Upper lobe of left lung (tissue), 6 donors: ENCODE measurements around the gene MAB21L4. TPM values are rescaled to one million over a fixed set of nuclear protein-coding genes. Genes with fewer than 3 reads are reported as not detected.
A peak's percentile ranks its signal among the peaks of the same experiment; 100 is the strongest.

ENCODE experiments used
- ATAC-seq, 2 donors: fragments of 200-7000 bp; cut with Tn5 transposase; one replicate each; pipeline ENCODE4 v1.9.1; 2022; ENCODE audit warnings: mild to moderate bottlenecking in 2 of 2, moderate library complexity in 2 of 2; ENCODE audit not compliant: low FRiP score in 2 of 2
- DNase-seq, 2 donors: peaks; one replicate each; pipeline ENCODE4 v3.0.0-alpha.2; 2019 to 2020
- H3K27ac ChIP-seq, 4 donors: fragments of 200-600 bp; sonication (generic); one replicate each; pipeline ENCODE4 v1.5.1; 2016 to 2019
- H3K27me3 ChIP-seq, 4 donors: fragments of 200-600 bp; sonication (generic); one replicate each; pipeline ENCODE4 v1.5.1; 2017 to 2019
- H3K36me3 ChIP-seq, 4 donors: fragments of 200-600 bp; sonication (generic); one replicate each; pipeline ENCODE4 v1.5.1; 2016 to 2019
- H3K4me1 ChIP-seq, 4 donors: fragments of 200-600 bp; sonication (generic); one replicate each; pipeline ENCODE4 v1.5.1; 2018 to 2019
- H3K4me3 ChIP-seq, 4 donors: fragments of 200-600 bp; sonication (generic); one replicate each; pipeline ENCODE4 v1.5.1; 2017 to 2019; ENCODE audit warnings: mild to moderate bottlenecking in 2 of 4, moderate library complexity in 1 of 4
- H3K9me3 ChIP-seq, 4 donors: fragments of 200-600 bp; sonication (generic); one replicate each; pipeline ENCODE4 v1.5.1; 2018 to 2019
- CTCF ChIP-seq, 6 experiments: fragments of 450-650 bp in 4 of 6; fragments of 200-600 bp in 2 of 6; sonication (generic) in 2 of 6; IDR thresholded peaks; one replicate each; pipeline ENCODE4 v1.5.1; 2016 to 2019; ENCODE audit warnings: antibody characterized with exemption in 6 of 6
- EP300 ChIP-seq, 4 donors: sonication (generic); formaldehyde crosslinking; IDR thresholded peaks; one replicate each; pipeline ENCODE4 v1.5.1; 2017; ENCODE audit warnings: antibody characterized with exemption in 4 of 4, control low read depth in 2 of 4
- POLR2A ChIP-seq, 4 donors: fragments of 450-650 bp; IDR thresholded peaks; one replicate each; pipeline ENCODE4 v1.5.1; 2016 to 2017; ENCODE audit warnings: antibody characterized with exemption in 4 of 4, mild to moderate bottlenecking in 2 of 4
- POLR2AphosphoS5 ChIP-seq, 2 donors: sonication (generic); formaldehyde crosslinking; IDR thresholded peaks; one replicate each; pipeline ENCODE4 v1.5.1; 2017; ENCODE audit warnings: antibody characterized with exemption in 2 of 2
- WGBS, 2 donors: methylation state at CpG; one replicate each; pipeline ENCODE4 v1.1.5; 2017 to 2018; 5-methylcytosine and 5-hydroxymethylcytosine counted together
- total RNA-seq, 6 donors: library from RNA; depleted of rRNA in 4 of 6; stranded (reverse); fragments of >200 nt in 4 of 6; gene quantifications; one replicate each; pipeline versions ENCODE4 v1.1.0 to v1.2.1, GENCODE V29; 2016 to 2021
- donor health status: DM: no; HTN: no; CAD: no; lungs with moderate emphysema.
- donor health status: DM: no; HTN: yes; CAD: no; lungs with severe emphysema.

MAB21L4 gene
- total RNA-seq, 6 donors from 2014 or later: 11.5 to 117 (median 29.0) TPM

DNA sequence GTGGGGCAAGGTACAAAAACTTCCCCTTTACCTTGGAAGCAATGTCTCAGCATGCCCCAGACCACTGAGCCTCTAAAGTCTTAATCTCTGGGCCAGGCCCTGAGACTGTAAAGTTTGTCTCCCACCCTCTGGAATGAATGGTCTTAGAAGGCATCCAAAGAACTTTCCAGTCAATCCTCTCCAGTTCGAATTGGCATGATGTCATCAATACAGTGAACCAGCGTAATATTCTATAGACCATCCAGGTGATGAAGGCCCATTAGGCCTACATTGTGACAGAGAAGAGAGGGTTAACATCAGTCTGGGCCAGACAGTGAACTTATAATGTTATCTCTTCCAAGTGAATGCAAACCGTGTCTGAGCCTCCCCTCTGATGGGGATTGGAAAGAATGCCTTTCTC lies 11.2 kb downstream of the MAB21L4 start:
- no peak overlapping the region for H3K27ac ChIP-seq
- H3K27me3 ChIP-seq: no peaks in the 10 kb centered on the region
- no peak for TF ChIP-seq CTCF (IDR thresholded peaks at IDR 0.05)
- no peak for TF ChIP-seq EP300 (IDR thresholded peaks at IDR 0.05)
- no peak for ATAC-seq
- no peaks in the 10 kb centered on the region for H3K4me1 ChIP-seq
- H3K9me3 ChIP-seq: no peaks in the 10 kb centered on the region
- DNase-seq: no peak
- no peak overlapping the region for H3K4me3 ChIP-seq
- H3K36me3 ChIP-seq: no peaks in the 10 kb centered on the region
- 72 to 81% methylated on average over 3 of the region's 3 CpGs for WGBS, 2 donors

- no peaks in the 10 kb centered on the region for H3K36me3 ChIP-seq
- no peaks in the 10 kb centered on the region for H3K27me3 ChIP-seq
- no peaks in the 10 kb centered on the region for H3K9me3 ChIP-seq
- DNase-seq (no peak), ATAC-seq (no peak)
- H3K4me1 ChIP-seq: no peaks in the 10 kb centered on the region
- no peak overlapping the region for H3K4me3 ChIP-seq
- H3K27ac ChIP-seq: no peak overlapping the region
- TF ChIP-seq EP300 (IDR thresholded peaks at IDR 0.05) (no peak), CTCF (IDR thresholded peaks at IDR 0.05) (no peak), POLR2AphosphoS5 (IDR thresholded peaks at IDR 0.05) (no peak), POLR2A (IDR thresholded peaks at IDR 0.05) (no peak)
- 91 to 100% methylated on average over 2 of the region's 2 CpGs for WGBS, 2 donors
Observed at GRCh38 chr2:240884221-240884620, 11.7 kb downstream of the MAB21L4 start.

- 62 to 66% methylated on average over 6 of the region's 6 CpGs for WGBS, 2 donors
- TF ChIP-seq POLR2A (IDR thresholded peaks at IDR 0.05): no peak
- TF ChIP-seq POLR2AphosphoS5 (IDR thresholded peaks at IDR 0.05): no peak
- no peak for TF ChIP-seq CTCF (IDR thresholded peaks at IDR 0.05)
- no peak for TF ChIP-seq EP300 (IDR thresholded peaks at IDR 0.05)
- no peaks in the 10 kb centered on the region for H3K36me3 ChIP-seq
- H3K4me3 ChIP-seq: no peak overlapping the region
- DNase-seq (no peak), ATAC-seq (no peak)
- no peaks in the 10 kb centered on the region for H3K4me1 ChIP-seq
- H3K27ac ChIP-seq: no peak overlapping the region
- H3K9me3 ChIP-seq: no peaks in the 10 kb centered on the region
- H3K27me3 ChIP-seq: no peaks in the 10 kb centered on the region
Observed at GRCh38 chr2:240881913-240882312, 14.0 kb downstream of the MAB21L4 start.

DNA sequence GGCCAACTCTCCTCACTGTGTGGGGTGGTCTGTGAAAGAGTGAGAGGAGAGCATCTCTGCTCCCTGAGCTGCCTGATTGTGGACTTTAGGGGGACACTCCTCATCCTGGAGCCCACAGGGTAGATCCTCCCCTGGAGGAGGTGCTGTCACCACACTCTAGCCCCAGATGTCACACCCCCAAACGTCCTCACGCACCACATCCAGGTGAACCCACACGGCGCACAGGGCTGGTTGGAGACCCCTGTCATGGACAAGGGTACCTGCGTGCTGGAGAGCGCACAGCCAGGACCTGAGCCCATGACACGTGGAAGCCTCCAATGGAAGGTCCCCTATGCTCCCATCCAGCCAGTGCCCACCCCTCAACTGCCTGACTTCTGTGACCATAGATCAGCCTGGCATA lies 16.9 kb downstream of the MAB21L4 start:
- 68 to 71% methylated on average over 7 of the region's 7 CpGs for WGBS, 2 donors
- ATAC-seq: peak in 1 of 2 donors; percentile 1
- Histone ChIP-seq H3K27me3 (no peaks in the 10 kb centered on the region), H3K4me3 (no peak overlapping the region), H3K4me1 (no peaks in the 10 kb centered on the region), H3K36me3 (no peaks in the 10 kb centered on the region), H3K9me3 (no peaks in the 10 kb centered on the region), H3K27ac (no peak overlapping the region)
- TF ChIP-seq CTCF (IDR thresholded peaks at IDR 0.05): no peak
- TF ChIP-seq POLR2A (IDR thresholded peaks at IDR 0.05): no peak
- TF ChIP-seq EP300 (IDR thresholded peaks at IDR 0.05): no peak
- no peak for TF ChIP-seq POLR2AphosphoS5 (IDR thresholded peaks at IDR 0.05)
- peak in 1 of 2 donors; percentile 40 for DNase-seq

DNA sequence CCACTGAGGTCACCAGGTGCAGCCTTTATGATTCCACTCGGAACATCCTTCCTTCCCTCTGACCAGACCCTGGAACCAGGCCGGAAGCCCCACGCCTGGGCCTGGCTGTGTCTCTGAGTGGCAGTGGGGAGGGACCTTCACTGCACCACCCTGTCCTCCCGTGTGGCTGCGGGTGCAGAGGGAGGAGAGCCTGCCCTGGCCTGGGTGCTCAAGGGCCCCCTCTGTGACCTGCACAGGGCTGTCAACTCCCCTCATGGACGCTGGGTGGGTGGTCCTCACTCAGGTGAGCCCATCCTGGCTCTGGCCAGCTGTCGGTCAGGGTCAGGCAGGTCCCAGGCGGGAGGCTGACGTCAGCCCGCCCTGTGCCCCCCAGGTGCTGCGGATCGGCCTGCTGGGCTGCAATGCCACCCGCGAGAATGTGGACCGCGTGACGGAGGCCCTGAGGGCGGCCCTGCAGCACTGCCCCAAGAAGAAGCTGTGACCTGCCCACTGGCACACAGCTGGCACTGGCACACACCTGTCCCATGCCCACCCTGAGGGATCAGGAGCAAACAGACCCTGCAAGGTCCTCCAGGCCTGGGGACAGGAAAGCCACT lies 17.5 kb downstream of the MAB21L4 start:
- Histone ChIP-seq H3K27me3 (no peaks in the 10 kb centered on the region), H3K27ac (no peak overlapping the region), H3K36me3 (no peaks in the 10 kb centered on the region), H3K4me3 (no peak overlapping the region), H3K9me3 (no peaks in the 10 kb centered on the region), H3K4me1 (no peaks in the 10 kb centered on the region)
- ATAC-seq (no peak), DNase-seq (peak in 1 of 2 donors; percentile 72)
- TF ChIP-seq POLR2A (IDR thresholded peaks at IDR 0.05): no peak
- no peak for TF ChIP-seq CTCF (IDR thresholded peaks at IDR 0.05)
- TF ChIP-seq POLR2AphosphoS5 (IDR thresholded peaks at IDR 0.05): no peak
- TF ChIP-seq EP300 (IDR thresholded peaks at IDR 0.05): no peak
- whole genome bisulfite sequencing, 2 donors: 72 to 85% methylated on average over 2 to 13 of the region's 18 CpGs
